Sigmoid colon (tissue), 7 donors: ENCODE data around the gene MFAP4. TPM values are rescaled to one million over a fixed set of nuclear protein-coding genes. Genes with fewer than 3 reads are reported as not detected.
"Not testable (repeated sequence)": the region's sequence is repeated elsewhere in the genome, so short reads cannot be mapped to it uniquely, and the experiment has no call there.

ENCODE experiments used
- DNase-seq: peaks from one replicate; pipeline ENCODE4 v3.0.0-alpha.2; 2019
- H3K27ac ChIP-seq, 4 donors: fragments of 200-600 bp; sonication (generic); one replicate each; pipeline ENCODE4 v1.5.1; 2016 to 2019; ENCODE audit warnings: mild to moderate bottlenecking in 1 of 4
- H3K27me3 ChIP-seq, 3 donors: fragments of 200-600 bp; sonication (generic); one replicate each; pipeline ENCODE4 v1.5.1; 2019; ENCODE audit warnings: mild to moderate bottlenecking in 1 of 3
- H3K36me3 ChIP-seq, 4 donors: fragments of 200-600 bp; sonication (generic); one replicate each; pipeline ENCODE4 v1.5.1; 2016 to 2019
- H3K4me1 ChIP-seq, 4 donors: fragments of 200-600 bp; sonication (generic); one replicate each; pipeline ENCODE4 v1.5.1; 2017 to 2019
- H3K4me3 ChIP-seq, 4 donors: fragments of 200-600 bp; sonication (generic); one replicate each; pipeline ENCODE4 v1.5.1; 2017 to 2019; ENCODE audit warnings: mild to moderate bottlenecking in 2 of 4, moderate library complexity in 1 of 4
- H3K9me3 ChIP-seq, 4 donors: fragments of 200-600 bp in 3 of 4; sonication (generic) in 3 of 4; one replicate each; pipeline versions ENCODE4 v1.5.1 to v1.6.1; 2013 to 2019
- CTCF ChIP-seq, 4 experiments: fragments of 450-650 bp in 3 of 4; fragments of 200-600 bp in 1 of 4; IDR thresholded peaks; one replicate each; pipeline ENCODE4 v1.5.1; 2016 to 2019; ENCODE audit warnings: antibody characterized with exemption in 4 of 4, mild to moderate bottlenecking in 3 of 4, moderate library complexity in 2 of 4
- EP300 ChIP-seq, 4 donors: sonication (generic); formaldehyde crosslinking; IDR thresholded peaks; one replicate each; pipeline ENCODE4 v1.6.1; 2017; ENCODE audit warnings: antibody characterized with exemption in 4 of 4
- POLR2A ChIP-seq, 2 donors: fragments of 450-650 bp; IDR thresholded peaks; one replicate each; pipeline ENCODE4 v1.6.1; 2016; ENCODE audit warnings: antibody characterized with exemption in 2 of 2, mild to moderate bottlenecking in 2 of 2, moderate library complexity in 2 of 2
- POLR2AphosphoS5 ChIP-seq, 4 donors: sonication (generic); formaldehyde crosslinking; IDR thresholded peaks; one replicate each; pipeline ENCODE4 v1.6.1; 2017; ENCODE audit warnings: antibody characterized with exemption in 4 of 4
- WGBS, 2 donors: extraction: QIAGEN DNeasy Blood & Tissue Kit; methylation state at CpG; one replicate each; pipeline ENCODE4 v1.1.7; 2013; 5-methylcytosine and 5-hydroxymethylcytosine counted together
- intact Hi-C: fragments of 100-400 bp; cut with DNase I; formaldehyde crosslinking; loops from one replicate; pipeline ENCODE4 v1.15.1; 2023
- polyA plus RNA-seq, 3 donors: library from polyadenylated mRNA; stranded (reverse); fragments of 200-250 nt; gene quantifications; one replicate each; pipeline ENCODE4 v1.2.3, GENCODE V29; 2013
- total RNA-seq, 4 donors: library from RNA; depleted of rRNA; stranded (reverse); fragments of >200 nt; gene quantifications; one replicate each; pipeline ENCODE4 v1.1.0, GENCODE V29; 2016
- donor health status: healthy with polysubstance abuse.
- donor health status: Bipolar disorder and iron deficiency.
- donor health status: healthy.

The MFAP4 gene
- total and polyA plus RNA-seq, 7 donors: 9.9 to 324 (median 189) TPM

- 69 to 85% methylated on average over 7 of the region's 7 CpGs for WGBS, 2 donors
- intact Hi-C loops: no loop called here
Measured at GRCh38 chr17:19357351-19357750, 29.6 kb downstream of the MFAP4 start.

GRCh38 chr17:19354748-19355147, 32.2 kb downstream of the MFAP4 start:
- peaks cover 0 to 19% (median 2%) of the 10 kb centered on the region in 4 donors for H3K36me3 ChIP-seq
- no peaks in the 10 kb centered on the region for H3K4me1 ChIP-seq
- DNase-seq: no peak
- intact Hi-C loops: no loop called here
- no peak overlapping the region for H3K27ac ChIP-seq
- TF ChIP-seq CTCF (IDR thresholded peaks at IDR 0.05) (no peak), POLR2A (IDR thresholded peaks at IDR 0.05) (no peak), POLR2AphosphoS5 (IDR thresholded peaks at IDR 0.05) (no peak), EP300 (IDR thresholded peaks at IDR 0.05) (no peak)
- no peaks in the 10 kb centered on the region for H3K9me3 ChIP-seq
- H3K4me3 ChIP-seq: no peak overlapping the region
- no peaks in the 10 kb centered on the region for H3K27me3 ChIP-seq
- 80% methylated on average over 6 of the region's 6 CpGs for WGBS, 2 donors

More at GRCh38 chr17:19357351-19357750, 29.6 kb downstream of the MFAP4 start:
- no peaks in the 10 kb centered on the region for H3K9me3 ChIP-seq
- TF ChIP-seq POLR2A (IDR thresholded peaks at IDR 0.05) (no peak), POLR2AphosphoS5 (IDR thresholded peaks at IDR 0.05) (no peak), EP300 (IDR thresholded peaks at IDR 0.05) (no peak), CTCF (IDR thresholded peaks at IDR 0.05) (no peak)
- no peaks in the 10 kb centered on the region for H3K27me3 ChIP-seq
- no peak overlapping the region for H3K27ac ChIP-seq
- peaks cover 0 to 11% (median 9%) of the 10 kb centered on the region in 4 donors for H3K4me1 ChIP-seq
- H3K36me3 ChIP-seq: peaks cover 0 to 19% (median 2%) of the 10 kb centered on the region in 4 donors
- no peak overlapping the region for H3K4me3 ChIP-seq
- peak; percentile 40 for DNase-seq

GRCh38 chr17:19353401-19353800, 33.6 kb downstream of the MFAP4 start:
- peaks cover 0 to 16% (median 0%) of the 10 kb centered on the region in 4 donors for H3K36me3 ChIP-seq
- WGBS, 2 donors: 95% methylated on average over 11 of the region's 11 CpGs
- intact Hi-C loops, H3K4me1 ChIP-seq, H3K27me3 ChIP-seq, H3K27ac ChIP-seq, H3K9me3 ChIP-seq, H3K4me3 ChIP-seq: not testable (repeated sequence)
- DNase-seq: peak; percentile 44

GRCh38 chr17:19348806-19349205, 38.2 kb downstream of the MFAP4 start:
- 90 to 93% methylated on average over 9 of the region's 9 CpGs for WGBS, 2 donors
- H3K36me3 ChIP-seq: no peaks in the 10 kb centered on the region
- H3K4me3 ChIP-seq: no peak overlapping the region
- peak; percentile 58 for DNase-seq
- H3K27ac ChIP-seq: no peak overlapping the region
- no peaks in the 10 kb centered on the region for H3K9me3 ChIP-seq
- no peaks in the 10 kb centered on the region for H3K27me3 ChIP-seq
- TF ChIP-seq POLR2A (IDR thresholded peaks at IDR 0.05): no peak
- no peak for TF ChIP-seq EP300 (IDR thresholded peaks at IDR 0.05)
- TF ChIP-seq CTCF (IDR thresholded peaks at IDR 0.05): no peak
- no peak for TF ChIP-seq POLR2AphosphoS5 (IDR thresholded peaks at IDR 0.05)
- H3K4me1 ChIP-seq: peaks cover 0 to 31% (median 24%) of the 10 kb centered on the region in 4 donors
- intact Hi-C loops: no loop called here

- DNase-seq: peak; percentile 52
- H3K4me1 ChIP-seq: peaks cover 0 to 31% (median 24%) of the 10 kb centered on the region in 4 donors
- no peaks in the 10 kb centered on the region for H3K36me3 ChIP-seq
- 37 to 74% methylated on average over 9 of the region's 9 CpGs for WGBS, 2 donors
- no peaks in the 10 kb centered on the region for H3K9me3 ChIP-seq
- H3K4me3 ChIP-seq: no peak overlapping the region
- intact Hi-C loops: no loop called here
- H3K27ac ChIP-seq: peak overlapping the region in 3 of 4 donors; percentile 80 to 90 (median 83)
- H3K27me3 ChIP-seq: no peaks in the 10 kb centered on the region
- TF ChIP-seq CTCF (IDR thresholded peaks at IDR 0.05): no peak
- TF ChIP-seq POLR2AphosphoS5 (IDR thresholded peaks at IDR 0.05): no peak
- no peak for TF ChIP-seq EP300 (IDR thresholded peaks at IDR 0.05)
- TF ChIP-seq POLR2A (IDR thresholded peaks at IDR 0.05): no peak
Measured at GRCh38 chr17:19348081-19348650, 38.8 kb downstream of the MFAP4 start.
